ENCODE results near the gene SV2B.

GRCh38 chr15:91271565-91272153, 171.6 kb downstream of the SV2B start:
- TF ChIP-seq, protein P1, sequence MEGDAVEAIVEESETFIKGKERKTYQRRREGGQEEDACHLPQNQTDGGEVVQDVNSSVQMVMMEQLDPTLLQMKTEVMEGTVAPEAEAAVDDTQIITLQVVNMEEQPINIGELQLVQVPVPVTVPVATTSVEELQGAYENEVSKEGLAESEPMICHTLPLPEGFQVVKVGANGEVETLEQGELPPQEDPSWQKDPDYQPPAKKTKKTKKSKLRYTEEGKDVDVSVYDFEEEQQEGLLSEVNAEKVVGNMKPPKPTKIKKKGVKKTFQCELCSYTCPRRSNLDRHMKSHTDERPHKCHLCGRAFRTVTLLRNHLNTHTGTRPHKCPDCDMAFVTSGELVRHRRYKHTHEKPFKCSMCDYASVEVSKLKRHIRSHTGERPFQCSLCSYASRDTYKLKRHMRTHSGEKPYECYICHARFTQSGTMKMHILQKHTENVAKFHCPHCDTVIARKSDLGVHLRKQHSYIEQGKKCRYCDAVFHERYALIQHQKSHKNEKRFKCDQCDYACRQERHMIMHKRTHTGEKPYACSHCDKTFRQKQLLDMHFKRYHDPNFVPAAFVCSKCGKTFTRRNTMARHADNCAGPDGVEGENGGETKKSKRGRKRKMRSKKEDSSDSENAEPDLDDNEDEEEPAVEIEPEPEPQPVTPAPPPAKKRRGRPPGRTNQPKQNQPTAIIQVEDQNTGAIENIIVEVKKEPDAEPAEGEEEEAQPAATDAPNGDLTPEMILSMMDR (conservative IDR thresholded peaks at IDR 0.05; ENCODE audit: low read depth in 2 of 2): peak; percentile 86 to 92
- TF ChIP-seq REST (IDR thresholded peaks at IDR 0.05; ENCODE audit: unreplicated experiment) (no peak), EZH2 (IDR thresholded peaks at IDR 0.05; ENCODE audit: low read depth, unreplicated experiment) (no peak), POLR2AphosphoS5 (IDR thresholded peaks at IDR 0.05; ENCODE audit: low read depth) (no peak), EZH2phosphoT487 (IDR thresholded peaks at IDR 0.05; ENCODE audit: unreplicated experiment) (no peak), CREB1 (CRISPR knock-in tag; IDR thresholded peaks at IDR 0.05; ENCODE audit: low read depth) (no peak), ZNF114 (CRISPR knock-in tag; IDR thresholded peaks at IDR 0.05) (no peak), JUNB (IDR thresholded peaks at IDR 0.05; ENCODE audit: unreplicated experiment) (no peak), ETS1 (IDR thresholded peaks at IDR 0.05) (no peak)
